TTC549 (cell line): ENCODE results near the gene LONP2.
"Not testable (repeated sequence)": the region's sequence is repeated elsewhere in the genome, so short reads cannot be mapped to it uniquely, and the experiment has no call there.

ENCODE experiments used
- FAIRE-seq: peaks from 2 replicates; lab custom pipeline; 2012; peaks lifted over from hg19 to GRCh38; lab: Jason Lieb, UNC

LONP2 gene

GRCh38 chr16:48369765-48370164, 125.7 kb downstream of the LONP2 start:
- no peak for FAIRE-seq

- FAIRE-seq, result no peak
Observed at GRCh38 chr16:48370229-48370628, 126.1 kb downstream of the LONP2 start.

- not testable (repeated sequence) for FAIRE-seq
Observed at GRCh38 chr16:48370668-48371392, 126.7 kb downstream of the LONP2 start.

- no peak for FAIRE-seq
Observed at GRCh38 chr16:48371393-48371780, 127.3 kb downstream of the LONP2 start.

- FAIRE-seq, result no peak
Observed at GRCh38 chr16:48372744-48373143, 128.6 kb downstream of the LONP2 start.

DNA sequence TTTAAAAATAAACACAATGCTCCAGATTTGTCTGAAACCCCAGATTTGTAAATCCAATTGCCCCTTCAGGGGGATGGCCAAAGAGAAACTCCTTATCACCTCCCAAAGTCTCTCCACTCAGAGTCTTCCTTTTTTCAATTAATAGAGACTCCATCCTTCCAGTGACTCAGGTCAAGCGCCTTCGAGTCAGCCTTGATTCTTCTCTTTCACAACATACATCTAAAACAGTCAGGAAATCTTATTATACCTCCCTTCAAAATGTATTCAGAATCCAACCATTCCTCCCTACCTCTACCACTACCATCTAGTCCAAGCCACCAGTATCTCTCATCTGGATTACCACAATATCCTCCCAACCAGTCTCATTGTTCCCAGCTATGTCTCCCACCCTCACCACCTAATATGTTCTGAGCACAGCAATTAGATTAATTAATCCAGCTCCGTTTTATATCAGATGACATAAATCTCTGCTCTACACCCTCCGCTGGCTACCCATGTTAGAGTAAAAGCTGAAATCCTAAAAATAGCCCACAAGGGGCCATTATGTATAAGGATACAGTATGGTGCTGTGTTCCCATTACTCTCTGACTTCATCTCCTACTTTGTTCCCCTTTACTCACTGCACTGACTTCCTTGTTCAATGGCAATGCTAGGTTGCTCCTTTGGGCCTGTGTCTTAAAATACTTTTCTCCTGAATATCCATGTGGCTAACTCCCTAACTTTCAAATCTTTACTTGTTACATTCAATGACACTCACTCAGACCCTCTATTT, 129.3 kb downstream of the LONP2 start:
- FAIRE-seq, result no peak

DNA sequence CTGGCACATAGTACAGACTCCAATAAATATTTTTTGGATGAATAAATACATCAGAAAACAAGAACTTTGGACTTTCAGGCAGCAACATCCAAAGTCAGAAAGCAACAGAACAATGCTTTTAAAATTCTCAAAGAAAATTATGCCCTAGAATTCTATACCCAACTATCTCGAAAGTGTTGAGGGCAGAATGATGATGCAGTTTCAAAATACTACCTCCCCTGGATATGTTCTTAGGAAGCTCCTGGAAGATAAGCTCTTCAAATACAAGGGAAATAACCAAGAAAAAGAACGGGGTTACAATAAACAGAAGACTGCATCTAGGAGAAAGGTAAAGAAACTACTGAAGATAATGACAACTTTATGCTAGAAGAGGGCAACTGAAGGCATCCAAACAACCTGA, 130.2 kb downstream of the LONP2 start:
- no peak for FAIRE-seq

DNA sequence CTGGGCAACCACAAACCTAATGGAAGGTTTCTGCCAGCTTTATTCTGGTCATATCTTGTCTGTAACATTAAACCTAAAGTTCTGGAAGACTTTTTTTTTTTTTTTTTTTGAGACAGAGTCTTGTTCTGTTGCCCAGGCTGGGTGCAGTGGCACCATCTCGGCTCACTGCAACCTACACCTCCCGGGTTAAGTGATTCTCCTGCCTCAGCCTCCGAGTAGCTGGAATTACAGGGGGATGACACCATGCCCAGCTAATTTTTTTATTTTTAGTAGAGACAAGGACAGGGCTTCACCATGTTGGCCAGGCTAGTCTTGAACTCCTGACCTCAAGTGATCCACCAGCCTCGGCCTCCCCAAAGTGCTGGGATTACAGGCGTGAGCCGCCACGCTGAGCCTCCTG, 133.2 kb downstream of the LONP2 start:
- not testable (repeated sequence) for FAIRE-seq

DNA sequence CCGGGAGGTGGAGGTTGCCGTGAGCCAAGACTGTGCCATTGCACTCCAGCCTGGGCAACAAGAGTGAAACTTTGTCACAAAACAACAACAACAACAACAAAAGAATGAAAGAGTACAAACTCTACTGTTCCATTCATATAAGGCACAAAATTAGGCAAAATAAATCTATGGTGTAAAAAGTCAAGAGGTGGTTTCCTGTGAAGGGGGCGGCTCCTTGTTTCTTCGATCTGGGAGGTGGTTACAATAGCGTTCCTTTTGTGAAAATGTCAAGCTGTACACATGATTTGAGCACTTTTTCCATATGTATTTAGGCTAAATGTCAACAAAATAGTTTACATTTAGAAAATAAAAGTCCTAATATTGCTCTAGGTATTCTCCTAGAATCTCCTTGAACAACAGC, 134.2 kb downstream of the LONP2 start:
- no peak for FAIRE-seq

DNA sequence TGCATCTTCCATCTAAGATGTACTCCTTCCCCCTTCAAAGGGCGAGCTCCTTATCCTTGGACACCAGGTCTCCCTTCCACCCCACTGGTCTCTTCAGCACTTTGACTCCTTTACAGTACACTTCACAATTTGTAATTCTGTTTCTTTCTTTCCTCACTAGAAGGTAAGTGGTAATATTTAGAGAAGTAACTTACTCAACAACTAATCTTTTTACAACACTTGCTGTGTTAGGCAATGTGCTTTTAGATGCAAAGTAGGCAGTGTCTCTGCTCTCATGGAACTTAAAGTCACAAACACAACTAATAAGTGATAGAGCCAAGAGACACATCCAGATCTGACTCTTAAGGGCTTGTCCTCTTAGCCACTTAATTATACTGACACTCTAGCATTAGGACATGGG, 134.7 kb downstream of the LONP2 start:
- FAIRE-seq, result no peak

- FAIRE-seq, result no peak
Observed at GRCh38 chr16:48381201-48381600, 137.1 kb downstream of the LONP2 start.

DNA sequence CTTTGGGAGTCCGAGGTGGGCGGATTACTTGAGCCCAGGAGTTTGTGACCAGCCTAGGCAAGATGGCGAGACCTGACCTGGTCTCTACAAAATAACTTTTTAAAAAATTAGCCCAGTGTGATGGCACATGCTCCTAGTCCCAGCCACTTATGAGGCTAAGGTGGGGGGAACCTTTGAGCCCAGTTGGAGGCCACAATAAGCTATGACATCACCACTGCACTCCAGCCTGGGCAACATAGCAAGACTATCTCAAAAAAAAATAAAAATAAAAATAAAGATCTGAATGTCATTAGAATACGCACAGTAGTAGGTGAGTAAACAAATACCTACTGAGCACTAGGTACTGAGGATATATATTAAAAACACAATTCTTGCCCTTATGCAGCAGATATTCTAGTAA, 138.0 kb downstream of the LONP2 start:
- no peak for FAIRE-seq

- FAIRE-seq, result no peak
Observed at GRCh38 chr16:48383009-48383876, 139.1 kb downstream of the LONP2 start.

DNA sequence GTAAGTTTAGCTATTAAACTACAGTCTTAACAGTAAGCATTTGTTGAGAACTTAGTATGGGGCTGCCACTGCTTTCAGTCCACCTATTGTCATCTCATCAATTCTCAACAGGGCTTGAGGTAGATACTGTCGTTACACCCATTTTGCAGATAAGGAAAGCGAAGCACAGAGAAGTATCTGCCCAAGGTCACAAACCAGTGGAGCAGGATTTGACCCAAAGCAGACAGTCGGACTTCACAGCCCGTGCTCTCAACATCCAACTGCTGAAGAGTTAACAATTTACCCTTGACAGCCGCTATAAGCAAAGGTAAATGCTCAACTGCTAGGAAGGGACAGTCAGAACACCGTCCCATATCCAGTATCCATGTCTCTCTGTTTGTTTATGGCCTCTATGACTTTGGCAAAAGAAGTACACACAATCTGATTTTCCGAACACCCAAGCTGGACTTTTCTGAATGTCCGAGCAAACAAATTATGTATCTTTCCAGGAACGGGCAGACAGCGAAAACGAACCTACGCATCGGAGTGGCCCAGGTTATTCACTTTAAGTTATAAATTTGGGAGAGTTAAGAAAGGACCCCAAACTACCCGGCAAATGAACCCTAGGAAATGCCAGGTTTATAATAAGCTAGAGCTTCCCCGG, 139.9 kb downstream of the LONP2 start:
- no peak for FAIRE-seq

GRCh38 chr16:48384520-48385252, 140.6 kb downstream of the LONP2 start:
- FAIRE-seq, result no peak

DNA sequence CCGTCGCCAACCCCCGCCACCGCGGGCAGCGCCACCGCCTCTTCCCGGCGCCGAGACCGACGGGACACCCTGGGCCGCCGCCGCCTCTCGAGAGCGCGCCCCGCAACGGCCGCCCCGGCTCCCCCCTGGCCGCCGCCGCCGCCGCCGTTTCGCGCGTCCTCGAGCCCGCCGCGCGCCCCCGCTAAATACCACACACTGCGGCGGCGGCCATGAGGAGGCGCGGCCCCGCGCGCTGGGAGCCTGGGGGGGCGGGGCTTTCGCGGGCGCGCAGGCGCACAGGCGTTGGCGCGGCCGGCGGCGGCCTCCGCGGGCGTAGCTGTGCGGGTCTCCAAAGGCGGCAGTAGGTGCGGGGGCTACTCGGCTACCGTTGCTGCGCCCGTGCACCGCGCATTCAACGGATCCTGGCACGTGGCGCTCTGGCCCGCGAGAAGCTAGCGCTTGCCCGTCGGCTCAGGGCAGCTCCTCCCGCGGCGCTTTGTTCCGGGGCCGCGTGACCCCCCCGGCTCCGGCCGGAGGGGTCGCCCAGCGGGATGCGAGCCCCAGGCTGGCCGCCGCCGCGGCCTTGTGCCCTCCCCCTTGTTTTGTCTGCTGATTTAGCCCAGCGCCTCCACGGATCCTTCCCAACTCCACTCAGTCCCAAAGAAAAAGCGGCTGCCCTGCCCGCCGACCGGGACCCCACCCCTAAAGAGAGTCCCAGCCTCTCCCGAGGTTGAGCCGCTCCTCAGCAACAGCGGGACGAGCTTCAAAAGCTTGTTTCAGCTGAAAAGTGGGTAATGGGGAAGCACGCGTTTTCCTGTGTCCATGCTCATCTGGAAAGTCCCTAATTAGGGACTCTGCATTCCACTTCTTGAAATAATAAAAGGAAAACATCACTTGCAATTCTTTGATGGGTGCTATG, 141.4 kb downstream of the LONP2 start, which contains the start of gene SIAH1:
TSS of gene SIAH1 (minus strand) at position 161 of the 898 bp plus-strand sequence. CDS start 22,985 bp downstream, outside the sequence.
- FAIRE-seq, result no peak

- no peak for FAIRE-seq
Observed at GRCh38 chr16:48386559-48387312, 142.6 kb downstream of the LONP2 start.

DNA sequence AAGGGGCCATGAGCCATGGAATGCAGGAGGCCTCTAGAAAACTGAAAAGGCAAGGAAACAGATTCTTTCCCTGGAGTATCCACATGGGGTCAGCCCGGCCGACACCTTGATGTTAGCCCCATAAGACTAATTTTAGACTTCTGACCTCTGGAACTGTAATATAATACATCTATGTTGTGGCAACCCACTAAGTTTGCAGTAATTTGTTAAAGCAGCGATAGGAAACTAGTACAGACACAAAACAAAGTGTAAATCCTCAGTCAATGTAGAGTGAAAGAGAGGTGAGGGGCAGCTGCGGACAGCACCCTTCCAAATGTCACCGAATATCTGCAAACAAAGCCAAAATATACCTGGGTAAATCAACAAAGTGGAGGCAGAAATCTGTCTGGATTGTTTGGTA, 148.3 kb downstream of the LONP2 start:
- no peak for FAIRE-seq

DNA sequence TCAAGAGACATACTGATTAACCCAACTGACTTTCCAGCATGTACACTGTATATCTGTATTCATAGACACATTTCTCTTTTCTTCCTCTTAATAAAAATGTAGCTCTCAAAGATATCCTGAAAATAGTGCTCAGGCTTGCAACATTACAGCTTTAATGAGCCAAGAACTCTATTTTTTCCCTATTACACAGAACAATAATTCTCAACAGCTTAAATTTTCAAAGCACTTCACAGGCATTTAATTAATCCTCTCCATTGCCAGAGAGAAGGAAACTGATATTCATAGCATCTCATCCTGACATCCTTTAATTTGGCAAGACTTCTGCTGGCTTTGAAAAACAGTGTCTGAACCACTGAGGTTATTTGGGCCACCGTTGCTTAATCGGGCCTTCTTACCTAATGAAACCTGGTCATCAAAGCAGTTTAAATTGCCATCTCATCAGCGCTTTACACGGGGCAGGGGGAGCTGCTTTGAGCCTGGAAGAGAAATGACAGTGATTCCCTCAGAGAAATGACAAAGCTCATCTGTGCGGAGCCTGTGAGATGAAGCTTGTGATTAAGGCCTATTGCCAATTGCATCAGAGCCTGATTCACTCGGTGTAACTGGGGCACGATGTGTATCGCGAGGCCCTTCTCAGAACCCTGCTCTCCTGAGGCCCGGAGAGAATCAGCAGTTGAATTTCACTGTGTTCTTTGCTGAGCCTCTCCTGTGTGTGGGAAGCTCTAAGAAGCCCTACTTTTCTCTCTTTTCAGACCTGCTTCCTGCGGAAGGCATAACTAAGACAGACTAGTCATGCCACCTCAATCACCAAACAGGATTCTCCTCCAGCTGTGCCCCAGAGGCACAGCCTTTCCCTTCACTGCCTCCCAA, 149.6 kb downstream of the LONP2 start:
- no peak for FAIRE-seq
